IMR-90 (cell line): ENCODE data around the gene BCL2L13. TPM values are rescaled to one million over a fixed set of nuclear protein-coding genes. Genes with fewer than 3 reads are reported as not detected.

Experiments used
- ATAC-seq: fragments of 200-7000 bp; cut with Tn5 transposase; 2 replicates; pipeline ENCODE4 v1.9.1; 2020; ENCODE audit warnings: low read depth, mild to moderate bottlenecking, moderate library complexity
- BruUV-seq: library from RNA; stranded (reverse); fragments of 400-500 nt; replicated peaks from 2 replicates; lab custom pipeline; 2021; lab: Mats Ljungman, UMichigan
- CTCF ChIA-PET: fragments of 300-600 bp; formaldehyde crosslinking; extraction: SDS; loops from one replicate; lab custom pipeline; 2021; ENCODE audit warnings: antibody characterized with exemption; lab: Yijun Ruan, JAX
- POLR2A ChIA-PET: fragments of 300-600 bp; sonication (Branson Sonifier 250); formaldehyde crosslinking; loops from one replicate; lab custom pipeline; 2022; ENCODE audit warnings: antibody characterized with exemption; ENCODE audit not compliant: unreplicated experiment; lab: Charles Lee
- DNase-seq: peaks from one replicate; pipeline ENCODE4 v3.0.0; 2013
- H2AFZ ChIP-seq: replicated peaks from 2 replicates; pipeline ENCODE3; 2013; ENCODE audit warnings: low read length, mild to moderate bottlenecking; ENCODE audit not compliant: poor library complexity
- H2AK5ac ChIP-seq: 2 replicates; pipeline ENCODE4 v1.6.1; 2013; ENCODE audit warnings: low read depth, low read length, inconsistent platforms
- H2AK9ac ChIP-seq: replicated peaks from 2 replicates; pipeline ENCODE3; 2013; ENCODE audit warnings: mild to moderate bottlenecking, low read depth, low read length, moderate library complexity; ENCODE audit not compliant: poor library complexity
- H2BK120ac ChIP-seq: 2 replicates; pipeline ENCODE4 v1.6.1; 2013; ENCODE audit warnings: low read depth, low read length, inconsistent platforms
- H2BK15ac ChIP-seq: 3 replicates; pipeline ENCODE4 v1.6.1; 2013; ENCODE audit warnings: low read depth, low read length, inconsistent platforms
- H2BK20ac ChIP-seq: 2 replicates; pipeline ENCODE4 v1.6.1; 2013; ENCODE audit warnings: low read depth, mild to moderate bottlenecking, inconsistent platforms, low read length, moderate library complexity
- H2BK5ac ChIP-seq: 2 replicates; pipeline ENCODE4 v1.6.1; 2013; ENCODE audit warnings: mild to moderate bottlenecking, low read depth, low read length, inconsistent platforms; ENCODE audit not compliant: poor library complexity, severe bottlenecking
- H3K14ac ChIP-seq: replicated peaks from 2 replicates; pipeline ENCODE4 v1.6.1; 2013; ENCODE audit warnings: low read depth, low read length, inconsistent platforms
- H3K18ac ChIP-seq: 2 replicates; pipeline ENCODE4 v1.6.1; 2013; ENCODE audit warnings: low read depth, low read length, control low read depth
- H3K23ac ChIP-seq: 2 replicates; pipeline ENCODE4 v1.6.1; 2013; ENCODE audit warnings: low read depth, low read length, inconsistent platforms
- H3K27ac ChIP-seq: 2 replicates; pipeline ENCODE4 v1.5.1; 2013; ENCODE audit warnings: mild to moderate bottlenecking, control low read depth, low read length; ENCODE audit not compliant: insufficient read depth
- H3K27me3 ChIP-seq: 2 replicates; pipeline ENCODE4 v1.6.1; 2013; ENCODE audit warnings: low read length; ENCODE audit not compliant: control insufficient read depth, insufficient read depth
- H3K36me3 ChIP-seq: 2 replicates; pipeline ENCODE4 v1.6.1; 2013; ENCODE audit warnings: low read length, mixed read lengths; ENCODE audit not compliant: control insufficient read depth, insufficient read depth
- H3K4ac ChIP-seq: 2 replicates; pipeline ENCODE4 v1.6.1; 2013; ENCODE audit warnings: low read depth, low read length, inconsistent platforms
- H3K4me1 ChIP-seq: 2 replicates; pipeline ENCODE4 v1.6.1; 2013; ENCODE audit warnings: low read length, mixed read lengths; ENCODE audit not compliant: control insufficient read depth, insufficient read depth
- H3K4me2 ChIP-seq: 2 replicates; pipeline ENCODE4 v1.6.1; 2013; ENCODE audit warnings: low read depth, mild to moderate bottlenecking, control low read depth, low read length, moderate library complexity
- H3K4me3 ChIP-seq: 2 replicates; pipeline ENCODE4 v1.5.1; 2013; ENCODE audit warnings: low read depth, mild to moderate bottlenecking, control low read depth, low read length, moderate library complexity; ENCODE audit not compliant: insufficient read depth
- H3K56ac ChIP-seq: 2 replicates; pipeline ENCODE4 v1.6.1; 2013; ENCODE audit warnings: low read length, inconsistent platforms; ENCODE audit not compliant: insufficient read depth; ENCODE audit errors: extremely low read depth
- H3K79me1 ChIP-seq, 2 experiments: 2 replicates each; pipeline ENCODE4 v1.6.1; 2013; ENCODE audit warnings: low read length in 2 of 2, inconsistent platforms in 1 of 2, low read depth in 1 of 2
- H3K9ac ChIP-seq: 2 replicates; pipeline ENCODE4 v1.6.1; 2013; ENCODE audit warnings: low read depth, low read length, control low read depth
- H3K9me1 ChIP-seq: 2 replicates; pipeline ENCODE4 v1.6.1; 2013; ENCODE audit warnings: low read length, inconsistent platforms; ENCODE audit not compliant: insufficient read depth
- H3K9me3 ChIP-seq: 2 replicates; pipeline ENCODE4 v1.6.1; 2013; ENCODE audit warnings: low read length; ENCODE audit not compliant: control insufficient read depth, insufficient read depth
- H4K20me1 ChIP-seq: 2 replicates; pipeline ENCODE4 v1.6.1; 2013; ENCODE audit warnings: low read length, inconsistent platforms; ENCODE audit not compliant: insufficient read depth
- H4K5ac ChIP-seq: 2 replicates; pipeline ENCODE4 v1.6.1; 2013; ENCODE audit warnings: mild to moderate bottlenecking, low read depth, low read length, control low read depth
- H4K8ac ChIP-seq, 2 experiments: 2 replicates each; pipeline ENCODE4 v1.6.1; 2013; ENCODE audit warnings: low read depth in 2 of 2, low read length in 2 of 2, control low read depth in 1 of 2, inconsistent platforms in 1 of 2
- H4K91ac ChIP-seq: 2 replicates; pipeline ENCODE4 v1.6.1; 2013; ENCODE audit warnings: low read depth, low read length, inconsistent platforms; ENCODE audit not compliant: insufficient read depth
- BHLHE40 ChIP-seq: fragments of 150-350 bp; IDR thresholded peaks from 2 replicates; pipeline ENCODE4 v1.6.1; 2016; ENCODE audit warnings: mild to moderate bottlenecking, low read depth, low read length
- CEBPB ChIP-seq: IDR thresholded peaks from 2 replicates; pipeline ENCODE4 v1.6.1; 2012; ENCODE audit warnings: low read depth, low read length, improper control_type of control experiment
- CHD1 ChIP-seq: IDR thresholded peaks from 2 replicates; pipeline ENCODE4 v1.6.1; 2012; ENCODE audit warnings: low read depth, low read length, improper control_type of control experiment
- CTCF ChIP-seq: conservative IDR thresholded peaks from 2 replicates; pipeline ENCODE4 v1.5.1; 2012; ENCODE audit warnings: mild to moderate bottlenecking, low read depth, low read length, improper control_type of control experiment
- ELK1 ChIP-seq: fragments of 150-350 bp; IDR thresholded peaks from 2 replicates; pipeline ENCODE4 v1.6.1; 2016; ENCODE audit warnings: low read depth, mild to moderate bottlenecking, low read length, moderate library complexity, borderline replicate concordance
- FOS ChIP-seq: fragments of 150-350 bp; IDR thresholded peaks from 2 replicates; pipeline ENCODE4 v1.6.1; 2016; ENCODE audit warnings: low read depth, low read length
- MAZ ChIP-seq: IDR thresholded peaks from 2 replicates; pipeline ENCODE4 v1.6.1; 2012; ENCODE audit warnings: low read depth, mild to moderate bottlenecking, low read length, improper control_type of control experiment, moderate library complexity, borderline replicate concordance
- MXI1 ChIP-seq: IDR thresholded peaks from 2 replicates; pipeline ENCODE4 v1.6.1; 2012; ENCODE audit warnings: low read depth, mild to moderate bottlenecking, low read length, moderate library complexity, borderline replicate concordance
- NFE2L2 ChIP-seq: fragments of 150-350 bp; IDR thresholded peaks from 2 replicates; pipeline ENCODE4 v1.6.1; 2016; ENCODE audit warnings: low read depth, mild to moderate bottlenecking, low read length
- RAD21 ChIP-seq: IDR thresholded peaks from 2 replicates; pipeline ENCODE4 v1.6.1; 2012; ENCODE audit warnings: low read length, improper control_type of control experiment
- RFX5 ChIP-seq: IDR thresholded peaks from 2 replicates; pipeline ENCODE4 v1.8.0; 2012; ENCODE audit warnings: low read depth, mild to moderate bottlenecking, low read length, moderate library complexity
- SMC3 ChIP-seq: fragments of 150-350 bp; IDR thresholded peaks from 2 replicates; pipeline ENCODE4 v1.6.1; 2016; ENCODE audit warnings: low read depth, mild to moderate bottlenecking, antibody characterized with exemption, low read length, moderate library complexity
- WGBS, 2 experiments: methylation state at CpG; one replicate each; pipeline versions ENCODE4 v1.1.5 to v1.1.7; 2013; ENCODE audit warnings: missing lambda C conversion rate in 2 of 2; ENCODE audit not compliant: insufficient read length in 1 of 2; ENCODE audit errors: extremely low coverage in 2 of 2; 5-methylcytosine and 5-hydroxymethylcytosine counted together
- dilution Hi-C: fragments of 300-500 bp; cut with HindIII; formaldehyde crosslinking; loops from one replicate; pipeline ENCODE4 v1.14.3; 2018; ENCODE audit warnings: low sequenced_read_pairs; ENCODE audit not compliant: unreplicated experiment
- in situ Hi-C: fragments of 300-500 bp; cut with MboI; formaldehyde crosslinking; loops from 3 replicates; pipeline ENCODE4 v1.14.3; 2019; ENCODE audit warnings: low sequenced_read_pairs, inconsistent platforms, mixed read lengths
- intact Hi-C: fragments of 100-400 bp; cut with micrococcal nuclease; formaldehyde crosslinking; loops from 2 replicates; pipeline ENCODE4 v1.10.0; 2022
- polyA plus RNA-seq, 3 experiments: library from polyadenylated mRNA; depleted of rRNA; stranded (reverse); fragments of >200 nt; gene quantifications; 2 replicates each; pipeline ENCODE4 v1.2.3, GENCODE V29; 2012; ENCODE audit warnings: low replicate concordance in 1 of 3
- total RNA-seq: library from RNA; depleted of rRNA; stranded (reverse); fragments of >200 nt; gene quantifications from 2 replicates; pipeline ENCODE4 v1.2.3, GENCODE V29; 2012

The BCL2L13 gene
- total and polyA plus RNA-seq, 2 of the 4 experiments (the other 2 are of a cell fraction), result 42.6 to 86.7 TPM

GRCh38 chr22:17769013-17769715 is 130.6 kb downstream of the BCL2L13 start:
- no peak overlapping the region for H2AK9ac ChIP-seq
- TF ChIP-seq CHD1 (no peak), NFE2L2 (no peak), ELK1 (no peak), RFX5 (no peak), FOS (no peak), SMC3 (no peak), MXI1 (no peak), CEBPB (no peak), RAD21 (no peak), BHLHE40 (no peak), MAZ (no peak), CTCF (no peak)
- dilution Hi-C loops, result no loop called here
- H3K23ac ChIP-seq, result no peak overlapping the region
- POLR2A ChIA-PET, result no interaction called here
- WGBS, 2 experiments, result 80% methylated on average over 1 of the region's 14 CpGs; no CpG with 5 or more reads in 1 of the 2 experiments
- H3K9me1 ChIP-seq, result peaks cover 18% of the 10 kb centered on the region; the same call in 1 of the 2 replicates
- peaks cover 15% of the 10 kb centered on the region for H3K4me1 ChIP-seq
- H3K4me3 ChIP-seq, result no peak overlapping the region
- H3K9ac ChIP-seq, result no peak overlapping the region
- H2BK120ac ChIP-seq, result no peak overlapping the region
- no peak overlapping the region for H4K5ac ChIP-seq
- no peak overlapping the region for H2BK20ac ChIP-seq
- H3K36me3 ChIP-seq, result no peaks in the 10 kb centered on the region
- H3K14ac ChIP-seq, result no peak overlapping the region
- in situ Hi-C loops, result no loop called here
- no peak overlapping the region for H3K27ac ChIP-seq
- no peak overlapping the region for H2AFZ ChIP-seq
- no peak overlapping the region for H3K18ac ChIP-seq
- no peak overlapping the region for H2AK5ac ChIP-seq
- no peak overlapping the region for H2BK15ac ChIP-seq
- H4K20me1 ChIP-seq, result peaks cover 69% of the 10 kb centered on the region
- no TSS peak for BruUV-seq
- H3K4ac ChIP-seq, result no peak overlapping the region
- CTCF ChIA-PET, result no interaction called here
- peaks cover 24 to 68% of the 10 kb centered on the region in 2 experiments for H3K79me1 ChIP-seq
- no peak overlapping the region for H3K56ac ChIP-seq
- DNase-seq (no peak), ATAC-seq (no peak)
- H3K4me2 ChIP-seq, result no peak overlapping the region
- H3K9me3 ChIP-seq, result no peaks in the 10 kb centered on the region
- intact Hi-C loops, result no loop called here
- H4K91ac ChIP-seq, result no peak overlapping the region
- no peak overlapping the region for H4K8ac ChIP-seq
- H3K27me3 ChIP-seq, result no peaks in the 10 kb centered on the region
- no peak overlapping the region for H2BK5ac ChIP-seq
